Mesothelial cell of epicardium (in vitro differentiated cells): ENCODE measurements around the gene NFAM1. TPM values are rescaled to one million over a fixed set of nuclear protein-coding genes. Genes with fewer than 3 reads are reported as not detected.

Experiments used
- DNase-seq, 2 experiments: peaks; one replicate each; pipeline ENCODE4 v3.0.0; 2021; ENCODE audit warnings: low spot score in 2 of 2; ENCODE audit not compliant: unreplicated experiment in 2 of 2
- H3K27ac Mint-ChIP-seq: 2 replicates; pipeline ENCODE4 v1.8.0; 2021; ENCODE audit warnings: mixed read lengths
- H3K27me3 Mint-ChIP-seq: 2 replicates; pipeline ENCODE4 v1.8.0; 2021; ENCODE audit warnings: low read depth, mixed read lengths
- H3K36me3 Mint-ChIP-seq: 2 replicates; pipeline ENCODE4 v1.8.0; 2021; ENCODE audit warnings: mixed read lengths
- H3K4me1 Mint-ChIP-seq: 2 replicates; pipeline ENCODE4 v1.8.0; 2021; ENCODE audit warnings: mixed read lengths
- H3K4me3 Mint-ChIP-seq: 2 replicates; pipeline ENCODE4 v1.8.0; 2021; ENCODE audit warnings: mild to moderate bottlenecking, moderate library complexity, mixed read lengths
- H3K9me3 Mint-ChIP-seq: 2 replicates; pipeline ENCODE4 v1.8.0; 2021; ENCODE audit warnings: mixed read lengths
- CTCF ChIP-seq: fragments of 200-600 bp; sonication (generic); IDR thresholded peaks from one replicate; pipeline ENCODE4 v1.5.0; 2021; ENCODE audit warnings: antibody characterized with exemption; ENCODE audit not compliant: unreplicated experiment
- total RNA-seq: library from RNA; stranded (reverse); gene quantifications from 3 replicates; pipeline ENCODE4 v1.2.1, GENCODE V29; 2021

NFAM1 gene
- total RNA-seq, 1 donor from 2014 or later, result 0.34 TPM

GRCh38 chr22:42418811-42419242 lies 13.4 kb downstream of the NFAM1 start:
- no peak for DNase-seq
- no peak for TF ChIP-seq CTCF
- Mint-ChIP-seq H3K9me3 (no peaks in the 10 kb centered on the region), H3K4me3 (no peak overlapping the region), H3K36me3 (no peaks in the 10 kb centered on the region), H3K27ac (peak overlapping the region; percentile 9), H3K27me3 (no peaks in the 10 kb centered on the region), H3K4me1 (peaks cover 15% of the 10 kb centered on the region)

- TF ChIP-seq CTCF, result no peak
- Mint-ChIP-seq H3K4me1 (peaks cover 19% of the 10 kb centered on the region), H3K27me3 (no peaks in the 10 kb centered on the region), H3K9me3 (no peaks in the 10 kb centered on the region), H3K4me3 (no peak overlapping the region), H3K36me3 (no peaks in the 10 kb centered on the region), H3K27ac (no peak overlapping the region)
- DNase-seq, result no peak
These were observed 14.4 kb downstream of the NFAM1 start for GRCh38 chr22:42417645-42418305.

GRCh38 chr22:42416671-42417230 lies 15.5 kb downstream of the NFAM1 start:
- no peak overlapping the region for H3K4me3 Mint-ChIP-seq
- TF ChIP-seq CTCF, result no peak
- H3K4me1 Mint-ChIP-seq, result peaks cover 27% of the 10 kb centered on the region
- no peak overlapping the region for H3K27ac Mint-ChIP-seq
- DNase-seq, result no peak
- no peaks in the 10 kb centered on the region for H3K9me3 Mint-ChIP-seq
- H3K36me3 Mint-ChIP-seq, result no peaks in the 10 kb centered on the region
- no peaks in the 10 kb centered on the region for H3K27me3 Mint-ChIP-seq

GRCh38 chr22:42414565-42415303 lies 17.5 kb downstream of the NFAM1 start:
- H3K36me3 Mint-ChIP-seq, result no peaks in the 10 kb centered on the region
- no peak overlapping the region for H3K4me3 Mint-ChIP-seq
- no peak for TF ChIP-seq CTCF
- H3K9me3 Mint-ChIP-seq, result no peaks in the 10 kb centered on the region
- H3K27ac Mint-ChIP-seq, result no peak overlapping the region
- DNase-seq, result no peak
- peaks cover 27% of the 10 kb centered on the region for H3K4me1 Mint-ChIP-seq
- peaks cover 1% of the 10 kb centered on the region for H3K27me3 Mint-ChIP-seq

GRCh38 chr22:42414021-42414420 lies 18.2 kb downstream of the NFAM1 start:
- no peak for DNase-seq
- H3K27ac Mint-ChIP-seq, result no peak overlapping the region

More at GRCh38 chr22:42414021-42414420, 18.2 kb downstream of the NFAM1 start:
- Mint-ChIP-seq H3K4me1 (peaks cover 25% of the 10 kb centered on the region), H3K4me3 (no peak overlapping the region), H3K36me3 (no peaks in the 10 kb centered on the region), H3K27me3 (peaks cover 1% of the 10 kb centered on the region), H3K9me3 (no peaks in the 10 kb centered on the region)
- TF ChIP-seq CTCF, result no peak
